Vagina (tissue), 2 donors: ENCODE data around the gene SEC11A.

Experiments used
- POLR2AphosphoS5 ChIP-seq, 2 donors: sonication (generic); formaldehyde crosslinking; IDR thresholded peaks; one replicate each; pipeline ENCODE4 v1.9.0; 2017; ENCODE audit warnings: antibody characterized with exemption in 2 of 2, mild to moderate bottlenecking in 2 of 2, low read depth in 1 of 2; ENCODE audit not compliant: insufficient read depth in 1 of 2
- TF ChIP-seq, protein P1 (sequence below), 3 experiments: fragments of 450-650 bp in 2 of 3; fragments of 200-600 bp in 1 of 3; sonication (generic) in 1 of 3; IDR thresholded peaks; one replicate each; pipeline ENCODE4 v1.5.1; 2017 to 2019; ENCODE audit warnings: antibody characterized with exemption in 3 of 3, mild to moderate bottlenecking in 2 of 3, moderate library complexity in 2 of 3

GRCh38 chr15:84699538-84700191 is 16.3 kb downstream of the SEC11A start:
- TF ChIP-seq, protein P1, sequence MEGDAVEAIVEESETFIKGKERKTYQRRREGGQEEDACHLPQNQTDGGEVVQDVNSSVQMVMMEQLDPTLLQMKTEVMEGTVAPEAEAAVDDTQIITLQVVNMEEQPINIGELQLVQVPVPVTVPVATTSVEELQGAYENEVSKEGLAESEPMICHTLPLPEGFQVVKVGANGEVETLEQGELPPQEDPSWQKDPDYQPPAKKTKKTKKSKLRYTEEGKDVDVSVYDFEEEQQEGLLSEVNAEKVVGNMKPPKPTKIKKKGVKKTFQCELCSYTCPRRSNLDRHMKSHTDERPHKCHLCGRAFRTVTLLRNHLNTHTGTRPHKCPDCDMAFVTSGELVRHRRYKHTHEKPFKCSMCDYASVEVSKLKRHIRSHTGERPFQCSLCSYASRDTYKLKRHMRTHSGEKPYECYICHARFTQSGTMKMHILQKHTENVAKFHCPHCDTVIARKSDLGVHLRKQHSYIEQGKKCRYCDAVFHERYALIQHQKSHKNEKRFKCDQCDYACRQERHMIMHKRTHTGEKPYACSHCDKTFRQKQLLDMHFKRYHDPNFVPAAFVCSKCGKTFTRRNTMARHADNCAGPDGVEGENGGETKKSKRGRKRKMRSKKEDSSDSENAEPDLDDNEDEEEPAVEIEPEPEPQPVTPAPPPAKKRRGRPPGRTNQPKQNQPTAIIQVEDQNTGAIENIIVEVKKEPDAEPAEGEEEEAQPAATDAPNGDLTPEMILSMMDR (IDR thresholded peaks at IDR 0.05) = no peak
- no peak for TF ChIP-seq POLR2AphosphoS5 (IDR thresholded peaks at IDR 0.05; ENCODE audit: insufficient read depth in 1 of 2, low read depth in 1 of 2)
